GM23338 (cell line): Measurements from ENCODE around the gene AP3S1. TPM values are rescaled to one million over a fixed set of nuclear protein-coding genes. Genes with fewer than 3 reads are reported as not detected.
"Not testable (repeated sequence)": the region's sequence is repeated elsewhere in the genome, so short reads cannot be mapped to it uniquely, and the experiment has no call there.

ENCODE experiments used
- ATAC-seq: fragments of 200-7000 bp; cut with Tn5 transposase; 3 replicates; pipeline ENCODE4 v1.9.1; 2020
- DNase-seq: peaks from one replicate; pipeline ENCODE4 v3.0.0-alpha.2; 2015; ENCODE audit warnings: low spot score
- H2AFZ ChIP-seq: fragments of 200-600 bp; sonication (generic); 2 replicates; pipeline ENCODE4 v1.8.0; 2016; ENCODE audit warnings: antibody characterized with exemption, mild to moderate bottlenecking, moderate library complexity
- H3F3A ChIP-seq: fragments of 200-600 bp; sonication (generic); replicated peaks from 2 replicates; pipeline ENCODE4 v1.8.0; 2017; ENCODE audit warnings: antibody characterized with exemption, mixed run types, low read depth
- H3K27ac ChIP-seq: fragments of 200-600 bp; sonication (generic); 2 replicates; pipeline ENCODE4 v1.6.1; 2016; ENCODE audit warnings: low read depth
- H3K27me3 ChIP-seq: fragments of 200-600 bp; sonication (generic); 2 replicates; pipeline ENCODE4 v1.8.0; 2016; ENCODE audit warnings: mild to moderate bottlenecking, mixed run types, moderate library complexity; ENCODE audit not compliant: insufficient read depth
- H3K36me3 ChIP-seq: fragments of 200-600 bp; sonication (generic); 2 replicates; pipeline ENCODE4 v1.8.0; 2016; ENCODE audit warnings: mild to moderate bottlenecking; ENCODE audit not compliant: insufficient read depth
- H3K4me1 ChIP-seq: fragments of 200-600 bp; sonication (generic); 2 replicates; pipeline ENCODE4 v1.8.0; 2016; ENCODE audit warnings: mild to moderate bottlenecking, moderate library complexity; ENCODE audit not compliant: insufficient read depth
- H3K4me2 ChIP-seq: fragments of 200-600 bp; sonication (generic); 2 replicates; pipeline ENCODE4 v1.7.1; 2017; ENCODE audit warnings: mixed run types
- H3K4me3 ChIP-seq: fragments of 200-600 bp; sonication (generic); 2 replicates; pipeline ENCODE4 v1.6.1; 2016; ENCODE audit warnings: mixed run types
- H3K79me2 ChIP-seq: fragments of 200-600 bp; sonication (generic); replicated peaks from 2 replicates; pipeline ENCODE4 v1.8.0; 2017; ENCODE audit warnings: mild to moderate bottlenecking; ENCODE audit not compliant: insufficient read depth
- H3K9me2 ChIP-seq: fragments of 200-600 bp; sonication (generic); 2 replicates; pipeline ENCODE4 v1.8.0; 2017; ENCODE audit not compliant: insufficient read depth
- H4K20me1 ChIP-seq: fragments of 200-600 bp; sonication (generic); replicated peaks from 2 replicates; pipeline ENCODE4 v1.8.0; 2017; ENCODE audit warnings: mild to moderate bottlenecking; ENCODE audit not compliant: insufficient read depth
- H3K27ac Mint-ChIP-seq: 2 replicates; pipeline ENCODE4 v1.8.0; 2020; ENCODE audit warnings: inconsistent platforms, mild to moderate bottlenecking, moderate library complexity, mixed read lengths
- H3K27me3 Mint-ChIP-seq: 3 replicates; pipeline ENCODE4 v1.8.0; 2022; ENCODE audit warnings: low read depth, mild to moderate bottlenecking, moderate library complexity, mixed read lengths, inconsistent platforms; ENCODE audit not compliant: insufficient read depth, poor library complexity
- H3K36me3 Mint-ChIP-seq: 3 replicates; pipeline ENCODE4 v1.8.0; 2021; ENCODE audit warnings: low read depth, mild to moderate bottlenecking, inconsistent platforms, moderate library complexity, mixed read lengths
- H3K4me1 Mint-ChIP-seq: 3 replicates; pipeline ENCODE4 v1.8.0; 2020; ENCODE audit warnings: mild to moderate bottlenecking, inconsistent platforms, mixed read lengths
- H3K4me3 Mint-ChIP-seq: 3 replicates; pipeline ENCODE4 v1.8.0; 2021; ENCODE audit warnings: moderate library complexity, mild to moderate bottlenecking, inconsistent platforms, mixed read lengths
- H3K9me3 Mint-ChIP-seq: 3 replicates; pipeline ENCODE4 v1.8.0; 2020; ENCODE audit warnings: moderate library complexity, mild to moderate bottlenecking, inconsistent platforms, mixed read lengths
- EZH2phosphoT487 ChIP-seq: fragments of 200-600 bp; sonication (generic); IDR thresholded peaks from one replicate; pipeline ENCODE4 v1.8.1; 2018; ENCODE audit warnings: antibody characterized with exemption; ENCODE audit not compliant: unreplicated experiment
- NANOG ChIP-seq: IDR thresholded peaks from 2 replicates; pipeline ENCODE4 v1.6.1; 2016; ENCODE audit warnings: antibody characterized with exemption, borderline replicate concordance
- POLR2AphosphoS5 ChIP-seq: IDR thresholded peaks from 2 replicates; pipeline ENCODE4 v1.6.1; 2016; ENCODE audit warnings: antibody characterized with exemption, low read depth
- REST ChIP-seq: IDR thresholded peaks from one replicate; pipeline ENCODE4 v1.6.1; 2018; ENCODE audit warnings: antibody characterized with exemption; ENCODE audit not compliant: unreplicated experiment
- ZNF331 ChIP-seq: fragments of 250-450 bp; sonication (Bioruptor Pico); IDR thresholded peaks from 2 replicates; pipeline ENCODE4 v1.5.0; 2020; ENCODE audit warnings: low read depth, mild to moderate bottlenecking, moderate library complexity
- polyA plus RNA-seq: library from polyadenylated mRNA; unstranded; fragments of >200 nt; fragmentation: Nextera tagmentation; extraction: Ambion mirVana; gene quantifications from 2 replicates; pipeline ENCODE4 v1.2.1, GENCODE V29; 2016
- total RNA-seq: library from RNA; depleted of rRNA; stranded (reverse); fragments of >200 nt; shearing (Covaris generic); gene quantifications from 2 replicates; pipeline ENCODE4 v1.2.3, GENCODE V29; 2014
- TF ChIP-seq, protein P1 (sequence below), 2 experiments: fragments of 200-600 bp in 1 of 2; sonication (generic) in 1 of 2; conservative IDR thresholded peaks; 2 replicates each; pipeline versions ENCODE4 v1.5.1 to v1.6.1; 2016 to 2017; ENCODE audit warnings: antibody characterized with exemption in 2 of 2, low read depth in 2 of 2, mild to moderate bottlenecking in 2 of 2, moderate library complexity in 1 of 2

The AP3S1 gene
- total and polyA plus RNA-seq, 2 experiments from 2014 or later = 143 to 232 TPM

DNA sequence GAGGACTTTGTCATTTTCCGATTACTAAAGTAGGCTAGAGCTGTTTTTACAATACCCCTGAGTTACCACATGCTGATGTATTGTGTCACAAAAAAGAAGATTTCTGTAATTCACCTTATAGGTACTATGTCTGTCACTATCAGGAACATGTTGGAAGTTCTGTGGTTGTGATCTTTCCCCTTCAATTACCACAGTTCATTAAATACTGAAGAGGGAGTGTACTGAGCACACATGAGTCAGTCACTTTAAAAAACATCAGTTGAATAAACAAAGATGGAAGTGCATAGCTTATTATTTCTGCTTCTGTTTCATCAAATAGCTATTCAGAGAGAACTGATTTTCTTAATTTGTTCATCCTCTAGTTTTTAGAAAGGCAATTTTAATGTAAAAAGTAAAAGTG, 31.7 kb downstream of the AP3S1 start:
- ATAC-seq = no peak

DNA sequence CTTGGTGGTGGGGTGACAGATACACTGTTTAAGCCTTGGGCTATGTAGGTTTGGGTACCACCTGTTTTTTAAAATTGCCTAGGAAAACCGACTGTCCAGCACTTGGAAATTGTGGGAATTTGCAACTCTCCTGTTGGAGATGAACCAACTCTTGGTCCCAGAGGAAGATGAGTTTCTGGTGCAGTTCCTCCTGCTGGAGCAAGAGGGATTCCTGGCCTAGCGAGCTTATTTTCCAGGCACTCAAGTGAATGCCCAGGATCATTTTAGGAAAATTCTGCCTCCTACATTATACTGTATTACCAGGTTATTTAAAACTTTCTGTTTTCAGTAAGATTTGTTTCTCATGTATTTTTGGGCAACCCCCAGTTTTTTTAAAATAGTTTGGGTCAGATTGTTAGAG, 33.7 kb downstream of the AP3S1 start:
- Mint-ChIP-seq H3K9me3 (no peaks in the 10 kb centered on the region), H3K27me3 (no peaks in the 10 kb centered on the region), H3K27ac (no peak overlapping the region), H3K4me3 (no peak overlapping the region), H3K36me3 (peaks cover 19% of the 10 kb centered on the region; the same call in 2 of the 3 replicates), H3K4me1 (peaks cover 7% of the 10 kb centered on the region; the same call in 2 of the 3 replicates)
- ATAC-seq (no peak; the same call in 2 of the 3 replicates), DNase-seq (peak; percentile 55)
- H3K4me2 ChIP-seq = no peak overlapping the region
- H3K27ac ChIP-seq = no peak overlapping the region
- no peaks in the 10 kb centered on the region for H3K9me2 ChIP-seq
- no peaks in the 10 kb centered on the region for H3K36me3 ChIP-seq
- H2AFZ ChIP-seq = no peak overlapping the region
- peaks cover 2% of the 10 kb centered on the region; the same call in 1 of the 2 replicates for H4K20me1 ChIP-seq
- H3K4me1 ChIP-seq = no peaks in the 10 kb centered on the region
- H3F3A ChIP-seq = no peaks in the 10 kb centered on the region
- no peaks in the 10 kb centered on the region for H3K27me3 ChIP-seq
- TF ChIP-seq ZNF331 = no peak
- TF ChIP-seq, protein P1, sequence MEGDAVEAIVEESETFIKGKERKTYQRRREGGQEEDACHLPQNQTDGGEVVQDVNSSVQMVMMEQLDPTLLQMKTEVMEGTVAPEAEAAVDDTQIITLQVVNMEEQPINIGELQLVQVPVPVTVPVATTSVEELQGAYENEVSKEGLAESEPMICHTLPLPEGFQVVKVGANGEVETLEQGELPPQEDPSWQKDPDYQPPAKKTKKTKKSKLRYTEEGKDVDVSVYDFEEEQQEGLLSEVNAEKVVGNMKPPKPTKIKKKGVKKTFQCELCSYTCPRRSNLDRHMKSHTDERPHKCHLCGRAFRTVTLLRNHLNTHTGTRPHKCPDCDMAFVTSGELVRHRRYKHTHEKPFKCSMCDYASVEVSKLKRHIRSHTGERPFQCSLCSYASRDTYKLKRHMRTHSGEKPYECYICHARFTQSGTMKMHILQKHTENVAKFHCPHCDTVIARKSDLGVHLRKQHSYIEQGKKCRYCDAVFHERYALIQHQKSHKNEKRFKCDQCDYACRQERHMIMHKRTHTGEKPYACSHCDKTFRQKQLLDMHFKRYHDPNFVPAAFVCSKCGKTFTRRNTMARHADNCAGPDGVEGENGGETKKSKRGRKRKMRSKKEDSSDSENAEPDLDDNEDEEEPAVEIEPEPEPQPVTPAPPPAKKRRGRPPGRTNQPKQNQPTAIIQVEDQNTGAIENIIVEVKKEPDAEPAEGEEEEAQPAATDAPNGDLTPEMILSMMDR (conservative IDR thresholded peaks at IDR 0.05; ENCODE audit: low read depth in 2 of 2) = peak; percentile 34 to 42
- no peak overlapping the region for H3K4me3 ChIP-seq
- H3K79me2 ChIP-seq = peaks cover 3% of the 10 kb centered on the region; the same call in 1 of the 2 replicates

More for the DNA sequence above, 31.7 kb downstream of the AP3S1 start:
- no peak overlapping the region for H3K4me2 ChIP-seq
- H3K4me1 ChIP-seq = no peaks in the 10 kb centered on the region
- H3K36me3 ChIP-seq = no peaks in the 10 kb centered on the region
- H3K9me3 Mint-ChIP-seq = no peaks in the 10 kb centered on the region
- DNase-seq = no peak
- H3K4me3 Mint-ChIP-seq = no peak overlapping the region
- H3K27me3 Mint-ChIP-seq = no peaks in the 10 kb centered on the region
- no peak overlapping the region for H3K27ac Mint-ChIP-seq
- H3K4me3 ChIP-seq = no peak overlapping the region
- no peaks in the 10 kb centered on the region for H3K79me2 ChIP-seq
- H2AFZ ChIP-seq = no peak overlapping the region
- H3K27me3 ChIP-seq = no peaks in the 10 kb centered on the region
- H3K27ac ChIP-seq = no peak overlapping the region
- H4K20me1 ChIP-seq = no peaks in the 10 kb centered on the region
- no peak for TF ChIP-seq EZH2phosphoT487
- TF ChIP-seq REST = no peak
- TF ChIP-seq POLR2AphosphoS5 = no peak
- TF ChIP-seq ZNF331 = no peak
- TF ChIP-seq NANOG = no peak
- peaks cover 7% of the 10 kb centered on the region; the same call in 2 of the 3 replicates for H3K4me1 Mint-ChIP-seq
- H3F3A ChIP-seq = no peaks in the 10 kb centered on the region
- no peaks in the 10 kb centered on the region for H3K9me2 ChIP-seq
- peaks cover 21% of the 10 kb centered on the region; the same call in 2 of the 3 replicates for H3K36me3 Mint-ChIP-seq

DNA sequence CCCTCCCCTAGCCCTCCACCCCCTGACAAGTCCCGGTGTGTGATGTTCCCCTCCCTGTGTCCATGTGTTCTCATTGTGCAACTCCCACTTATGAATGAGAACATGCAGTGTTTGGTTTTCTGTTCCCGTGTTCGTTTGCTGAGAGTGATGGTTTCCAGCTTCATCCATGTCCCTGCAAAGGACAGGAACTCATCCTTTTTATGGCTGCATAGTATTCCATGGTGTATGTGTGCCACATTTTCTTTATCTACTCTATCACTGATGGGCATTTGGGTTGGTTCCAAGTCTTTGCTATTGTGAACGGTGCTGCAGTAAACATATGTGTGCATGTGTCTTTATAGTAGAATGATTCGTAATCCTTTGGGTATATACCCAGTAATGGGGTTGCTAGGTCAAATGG, 35.6 kb downstream of the AP3S1 start:
- not testable (repeated sequence) for DNase-seq, H4K20me1 ChIP-seq, H3K27me3 ChIP-seq, H3K27me3 Mint-ChIP-seq, H3K4me2 ChIP-seq, H3K9me2 ChIP-seq, H3K4me3 ChIP-seq, H3K27ac ChIP-seq, H3K36me3 ChIP-seq, H3K79me2 ChIP-seq, H3F3A ChIP-seq, H3K27ac Mint-ChIP-seq, H2AFZ ChIP-seq, ATAC-seq, H3K4me3 Mint-ChIP-seq, H3K4me1 ChIP-seq, H3K9me3 Mint-ChIP-seq, H3K4me1 Mint-ChIP-seq
- peaks cover 16% of the 10 kb centered on the region; the same call in 2 of the 3 replicates for H3K36me3 Mint-ChIP-seq

DNA sequence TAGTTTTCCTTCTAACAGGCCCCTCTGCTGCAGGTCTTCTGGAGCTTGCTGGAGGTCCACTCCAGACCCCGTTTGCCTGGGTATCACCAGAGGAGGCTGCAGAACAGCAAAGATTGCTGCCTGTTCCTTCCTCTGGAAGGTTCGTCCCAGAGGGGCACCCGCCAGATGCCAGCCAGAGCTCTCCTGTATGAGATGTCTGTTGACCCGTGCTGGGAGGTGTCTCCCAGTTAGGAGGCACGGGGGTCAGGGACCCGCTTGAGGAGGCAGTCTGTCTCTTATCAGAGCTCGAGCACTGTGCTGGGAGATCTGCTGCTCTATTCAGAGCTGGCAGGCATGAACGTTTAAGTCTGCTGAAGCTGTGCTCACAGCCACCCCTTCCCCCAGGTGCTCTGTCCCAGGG, 40.7 kb downstream of the AP3S1 start:
- H3K79me2 ChIP-seq, H3K36me3 ChIP-seq, H3K4me3 ChIP-seq, H3K27ac ChIP-seq, H3K4me2 ChIP-seq, ATAC-seq, H3K27me3 Mint-ChIP-seq, H3K9me3 Mint-ChIP-seq, H3K4me1 ChIP-seq, H3K4me3 Mint-ChIP-seq, H3K27me3 ChIP-seq, H4K20me1 ChIP-seq, H3F3A ChIP-seq, H2AFZ ChIP-seq, H3K27ac Mint-ChIP-seq, H3K9me2 ChIP-seq, DNase-seq, H3K4me1 Mint-ChIP-seq: not testable (repeated sequence)
- peaks cover 19% of the 10 kb centered on the region; the same call in 2 of the 3 replicates for H3K36me3 Mint-ChIP-seq
